ENCODE measurements around the gene MAN2C1.
"Not testable (repeated sequence)": the region's sequence is repeated elsewhere in the genome, so short reads cannot be mapped to it uniquely, and the experiment has no call there.

MAN2C1 gene

DNA sequence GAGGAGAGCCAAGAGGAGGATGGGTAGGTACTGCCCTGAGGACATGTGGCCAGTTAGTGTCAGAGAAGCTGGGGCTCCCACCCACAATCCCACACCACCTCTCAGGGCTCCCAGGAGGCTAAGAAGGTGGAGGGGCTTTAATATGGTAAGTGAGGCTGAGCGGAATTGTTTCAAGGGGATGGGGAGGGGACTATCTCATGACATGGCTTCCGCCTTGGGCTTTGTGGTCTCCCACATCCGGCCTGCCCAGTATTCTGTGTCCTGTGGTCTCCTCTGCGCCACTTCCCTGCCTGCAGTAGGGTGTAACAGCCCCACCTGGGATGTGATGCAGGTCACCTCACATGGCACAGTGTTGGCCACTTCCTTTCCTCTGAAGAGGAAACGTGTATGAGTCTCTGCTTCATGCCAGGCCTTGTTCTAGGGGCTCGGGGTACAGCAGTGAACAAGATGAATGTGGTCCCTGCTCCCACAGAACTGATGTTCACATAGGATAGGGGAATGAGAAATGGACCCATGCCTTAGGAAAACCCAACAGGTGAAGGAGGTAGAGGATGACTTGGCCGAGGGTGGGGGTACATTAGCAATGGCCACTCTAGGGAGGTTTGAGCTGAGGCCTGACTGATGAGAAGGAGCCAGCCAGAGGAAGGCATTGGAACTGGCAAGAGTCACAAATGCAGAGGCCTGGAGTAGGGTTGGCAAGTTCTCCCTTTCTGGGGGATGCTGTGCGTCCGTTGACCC, 18.4 kb downstream of the MAN2C1 start:
- Histone ChIP-seq H3K9me2 (replicated peaks; ENCODE audit: insufficient read depth, low read length) (no peaks in the 10 kb centered on the region), H3K9me3 (replicated peaks; ENCODE audit: insufficient read depth, low read length) (no peaks in the 10 kb centered on the region), H3K4me1 (ENCODE audit: low read length) (no peaks in the 10 kb centered on the region), H3K9ac (ENCODE audit: low read length) (no peak overlapping the region), H3F3A (ENCODE audit: insufficient read depth, low read length) (no peaks in the 10 kb centered on the region), H4K20me1 (ENCODE audit: insufficient read depth, low read length) (no peaks in the 10 kb centered on the region), H3K36me3 (replicated peaks; ENCODE audit: insufficient read depth, low read length) (no peaks in the 10 kb centered on the region), H3K4me3 (ENCODE audit: low read length) (no peak overlapping the region), H3K79me2 (ENCODE audit: low read length) (no peaks in the 10 kb centered on the region), H3K27me3 (replicated peaks; ENCODE audit: insufficient read depth, low read length) (no peaks in the 10 kb centered on the region), H3K27ac (ENCODE audit: low read length) (no peak overlapping the region), H2AFZ (ENCODE audit: low read length) (no peak overlapping the region), H3K4me2 (ENCODE audit: low read depth, low read length) (no peak overlapping the region)
- TF ChIP-seq EZH2 (optimal IDR thresholded peaks at IDR 0.05; ENCODE audit: low read depth, low read length) = no peak
- TF ChIP-seq EZH2phosphoT487 (IDR thresholded peaks at IDR 0.05; ENCODE audit: low read length) = no peak
- TF ChIP-seq, protein P1, sequence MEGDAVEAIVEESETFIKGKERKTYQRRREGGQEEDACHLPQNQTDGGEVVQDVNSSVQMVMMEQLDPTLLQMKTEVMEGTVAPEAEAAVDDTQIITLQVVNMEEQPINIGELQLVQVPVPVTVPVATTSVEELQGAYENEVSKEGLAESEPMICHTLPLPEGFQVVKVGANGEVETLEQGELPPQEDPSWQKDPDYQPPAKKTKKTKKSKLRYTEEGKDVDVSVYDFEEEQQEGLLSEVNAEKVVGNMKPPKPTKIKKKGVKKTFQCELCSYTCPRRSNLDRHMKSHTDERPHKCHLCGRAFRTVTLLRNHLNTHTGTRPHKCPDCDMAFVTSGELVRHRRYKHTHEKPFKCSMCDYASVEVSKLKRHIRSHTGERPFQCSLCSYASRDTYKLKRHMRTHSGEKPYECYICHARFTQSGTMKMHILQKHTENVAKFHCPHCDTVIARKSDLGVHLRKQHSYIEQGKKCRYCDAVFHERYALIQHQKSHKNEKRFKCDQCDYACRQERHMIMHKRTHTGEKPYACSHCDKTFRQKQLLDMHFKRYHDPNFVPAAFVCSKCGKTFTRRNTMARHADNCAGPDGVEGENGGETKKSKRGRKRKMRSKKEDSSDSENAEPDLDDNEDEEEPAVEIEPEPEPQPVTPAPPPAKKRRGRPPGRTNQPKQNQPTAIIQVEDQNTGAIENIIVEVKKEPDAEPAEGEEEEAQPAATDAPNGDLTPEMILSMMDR (IDR thresholded peaks at IDR 0.05; ENCODE audit: low read length) = no peak
- no peak for DNase-seq

DNA sequence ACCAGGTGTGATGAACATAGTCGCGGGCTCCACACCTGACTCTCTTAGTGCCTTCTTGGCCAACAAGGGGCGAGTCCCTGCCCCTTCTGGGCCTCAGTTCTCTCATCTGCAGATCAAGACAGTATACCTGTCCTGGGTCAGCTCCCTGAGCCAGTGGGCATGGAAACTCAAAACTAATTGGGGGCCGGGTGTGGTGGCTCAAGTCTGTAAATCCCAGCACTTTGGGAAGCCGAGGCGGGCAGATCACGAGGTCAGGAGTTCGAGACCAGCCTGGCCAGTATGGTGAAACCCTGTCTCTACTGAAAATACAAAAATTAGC, 19.1 kb downstream of the MAN2C1 start:
- not testable (repeated sequence) for H3K9ac ChIP-seq (ENCODE audit: low read length); H3K27ac ChIP-seq (ENCODE audit: low read length); H3K9me2 ChIP-seq (replicated peaks; ENCODE audit: insufficient read depth, low read length); H3K9me3 ChIP-seq (replicated peaks; ENCODE audit: insufficient read depth, low read length); H3F3A ChIP-seq (ENCODE audit: insufficient read depth, low read length); H3K36me3 ChIP-seq (replicated peaks; ENCODE audit: insufficient read depth, low read length); H3K4me3 ChIP-seq (ENCODE audit: low read length); H4K20me1 ChIP-seq (ENCODE audit: insufficient read depth, low read length); H3K4me1 ChIP-seq (ENCODE audit: low read length); H3K79me2 ChIP-seq (ENCODE audit: low read length); H3K27me3 ChIP-seq (replicated peaks; ENCODE audit: insufficient read depth, low read length); H3K4me2 ChIP-seq (ENCODE audit: low read depth, low read length); DNase-seq; H2AFZ ChIP-seq (ENCODE audit: low read length)

DNA sequence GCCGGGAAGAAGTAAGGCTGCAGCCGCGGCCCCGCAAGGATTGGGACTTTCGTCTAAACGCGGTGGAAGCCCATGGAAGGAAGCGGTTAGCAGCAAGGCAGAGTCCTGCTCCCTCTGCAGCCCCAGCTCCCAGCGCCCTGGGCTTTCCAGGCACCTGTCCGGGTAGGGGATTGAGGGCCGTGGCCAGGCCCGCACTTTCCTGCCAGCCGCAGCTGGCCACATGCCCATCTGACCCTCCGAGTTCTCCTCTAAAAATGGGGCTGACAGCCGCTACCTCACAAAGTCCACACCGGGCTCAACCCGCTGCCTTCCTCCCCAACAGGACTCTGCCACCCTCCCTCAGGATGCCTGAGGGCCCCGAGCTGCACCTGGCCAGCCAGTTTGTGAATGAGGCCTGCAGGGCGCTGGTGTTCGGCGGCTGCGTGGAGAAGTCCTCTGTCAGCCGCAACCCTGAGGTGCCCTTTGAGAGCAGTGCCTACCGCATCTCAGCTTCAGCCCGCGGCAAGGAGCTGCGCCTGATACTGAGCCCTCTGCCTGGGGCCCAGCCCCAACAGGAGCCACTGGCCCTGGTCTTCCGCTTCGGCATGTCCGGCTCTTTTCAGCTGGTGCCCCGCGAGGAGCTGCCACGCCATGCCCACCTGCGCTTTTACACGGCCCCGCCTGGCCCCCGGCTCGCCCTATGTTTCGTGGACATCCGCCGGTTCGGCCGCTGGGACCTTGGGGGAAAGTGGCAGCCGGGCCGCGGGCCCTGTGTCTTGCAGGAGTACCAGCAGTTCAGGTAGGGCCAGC, 19.7 kb downstream of the MAN2C1 start:
- H3K4me1 ChIP-seq (ENCODE audit: low read length) = no peaks in the 10 kb centered on the region

DNA sequence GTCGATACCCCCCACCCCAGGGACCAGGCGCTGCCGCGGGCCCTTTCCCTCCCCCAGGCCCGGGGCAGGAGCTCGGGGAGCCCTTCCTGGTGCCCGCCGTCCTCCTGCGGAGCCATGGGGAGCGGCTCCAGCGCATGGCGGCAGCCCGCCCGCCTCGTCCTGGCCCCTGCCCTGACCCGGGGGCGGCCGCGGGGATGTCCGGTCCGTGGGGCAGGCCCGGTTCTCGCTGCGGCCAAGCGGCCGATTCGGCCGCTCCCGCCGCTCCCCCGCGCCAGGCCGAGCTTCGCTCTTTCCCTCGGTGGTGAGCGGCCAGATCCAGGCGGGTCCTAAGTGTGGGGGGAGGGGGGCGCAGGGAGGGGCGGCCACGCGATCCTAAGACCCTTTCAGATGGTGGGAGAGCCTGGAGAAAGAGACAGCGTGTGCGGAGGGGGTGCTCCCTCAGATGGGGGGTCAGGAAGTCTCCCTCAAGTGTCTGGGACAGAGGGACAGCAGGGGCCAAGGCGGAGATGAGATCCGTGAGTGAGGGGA, 20.3 kb downstream of the MAN2C1 start:
- Histone ChIP-seq H3K27me3 (replicated peaks; ENCODE audit: insufficient read depth, low read length) (no peaks in the 10 kb centered on the region), H3K9ac (ENCODE audit: low read length) (peak overlapping the region; percentile 51; the same call in 1 of the 2 replicates), H3K9me3 (replicated peaks; ENCODE audit: insufficient read depth, low read length) (no peaks in the 10 kb centered on the region), H3K4me3 (ENCODE audit: low read length) (peak overlapping the region; percentile 84), H3K4me2 (ENCODE audit: low read depth, low read length) (peak overlapping the region; percentile 92), H3K79me2 (ENCODE audit: low read length) (no peaks in the 10 kb centered on the region), H4K20me1 (ENCODE audit: insufficient read depth, low read length) (no peaks in the 10 kb centered on the region), H3K27ac (ENCODE audit: low read length) (no peak overlapping the region), H2AFZ (ENCODE audit: low read length) (peak overlapping the region; percentile 76), H3K9me2 (replicated peaks; ENCODE audit: insufficient read depth, low read length) (no peaks in the 10 kb centered on the region), H3K4me1 (ENCODE audit: low read length) (no peaks in the 10 kb centered on the region), H3F3A (ENCODE audit: insufficient read depth, low read length) (no peaks in the 10 kb centered on the region), H3K36me3 (replicated peaks; ENCODE audit: insufficient read depth, low read length) (no peaks in the 10 kb centered on the region)
- TF ChIP-seq, protein P1 (IDR thresholded peaks at IDR 0.05; ENCODE audit: low read length) = no peak
- no peak for TF ChIP-seq EZH2phosphoT487 (IDR thresholded peaks at IDR 0.05; ENCODE audit: low read length)
- TF ChIP-seq EZH2 (optimal IDR thresholded peaks at IDR 0.05; ENCODE audit: low read depth, low read length) = no peak
- DNase-seq = no peak

More for the DNA sequence above, 19.7 kb downstream of the MAN2C1 start:
- no peaks in the 10 kb centered on the region for H3K27me3 ChIP-seq (replicated peaks; ENCODE audit: insufficient read depth, low read length)
- H4K20me1 ChIP-seq (ENCODE audit: insufficient read depth, low read length) = no peaks in the 10 kb centered on the region
- H3K4me3 ChIP-seq (ENCODE audit: low read length) = no peak overlapping the region
- H2AFZ ChIP-seq (ENCODE audit: low read length) = no peak overlapping the region
- no peak overlapping the region for H3K27ac ChIP-seq (ENCODE audit: low read length)
- H3K9ac ChIP-seq (ENCODE audit: low read length) = no peak overlapping the region
- H3F3A ChIP-seq (ENCODE audit: insufficient read depth, low read length) = no peaks in the 10 kb centered on the region
- peak overlapping the region; percentile 92; the same call in 1 of the 2 replicates for H3K4me2 ChIP-seq (ENCODE audit: low read depth, low read length)
- no peaks in the 10 kb centered on the region for H3K9me3 ChIP-seq (replicated peaks; ENCODE audit: insufficient read depth, low read length)
- TF ChIP-seq EZH2phosphoT487 (IDR thresholded peaks at IDR 0.05; ENCODE audit: low read length) = no peak
- no peak for TF ChIP-seq EZH2 (optimal IDR thresholded peaks at IDR 0.05; ENCODE audit: low read depth, low read length)
- no peaks in the 10 kb centered on the region for H3K36me3 ChIP-seq (replicated peaks; ENCODE audit: insufficient read depth, low read length)
- H3K79me2 ChIP-seq (ENCODE audit: low read length) = no peaks in the 10 kb centered on the region
- no peak for DNase-seq
- no peaks in the 10 kb centered on the region for H3K9me2 ChIP-seq (replicated peaks; ENCODE audit: insufficient read depth, low read length)
